ENCODE results near the gene FUNDC2. TPM values are rescaled to one million over a fixed set of nuclear protein-coding genes. Genes with fewer than 3 reads are reported as not detected.

FUNDC2 gene
- total RNA-seq, 2 experiments from 2014 or later, result 97.3 to 99.7 TPM

DNA sequence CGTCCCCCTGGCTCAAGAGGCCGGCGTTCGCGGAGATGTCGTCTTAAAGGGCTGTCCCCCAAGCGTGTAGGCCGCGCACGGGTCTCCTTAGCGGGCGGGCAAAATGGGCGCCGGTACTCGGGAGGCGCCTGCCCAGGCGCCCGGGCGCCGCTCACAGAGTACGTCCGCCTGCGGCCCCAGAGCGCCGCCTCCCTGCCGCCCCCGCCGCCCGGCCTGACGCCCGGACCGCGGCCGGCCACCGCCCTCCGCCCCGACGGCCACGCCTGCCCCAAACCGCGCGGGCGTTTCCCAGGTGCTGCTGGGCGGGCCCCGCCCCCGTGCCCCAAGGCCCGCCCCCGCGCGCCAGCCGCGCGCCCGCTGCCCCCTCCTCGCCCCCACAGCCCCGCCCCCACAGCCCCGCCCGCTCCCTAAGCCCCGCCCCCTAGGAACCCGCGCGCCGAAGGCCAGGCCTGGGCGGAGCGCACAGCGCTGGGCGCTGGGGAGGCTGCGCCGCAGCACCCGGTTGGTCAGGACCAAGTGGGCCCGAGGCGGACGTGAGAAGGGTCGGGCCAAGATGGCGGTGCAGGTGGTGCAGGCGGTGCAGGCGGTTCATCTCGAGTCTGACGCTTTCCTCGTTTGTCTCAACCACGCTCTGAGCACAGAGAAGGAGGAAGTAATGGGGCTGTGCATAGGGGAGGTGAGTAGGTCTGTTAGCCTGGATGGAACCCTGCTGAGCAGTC lies 44.5 kb downstream of the FUNDC2 start, which contains the start of the genes BRCC3, CMC4 and MTCP1:
Gene BRCC3, plus strand, starts transcription at position 534 of the 719 bp plus-strand sequence. Its CDS starts 20 bp downstream, at position 554.
Gene CMC4, minus strand, starts transcription at position 162 of the 719 bp plus-strand sequence. CDS start 7,113 bp downstream, outside the sequence.
Gene MTCP1, minus strand, starts transcription at position 162 of the 719 bp plus-strand sequence. CDS start 5,126 bp downstream, outside the sequence.
- Mint-ChIP-seq H3K27me3 (no peaks in the 10 kb centered on the region), H3K4me3 (peak within 1 kb of the TSS; percentile 92), H3K36me3 (peaks cover 25% of the 10 kb centered on the region), H3K9me3 (no peaks in the 10 kb centered on the region), H3K4me1 (peaks cover 35% of the 10 kb centered on the region), H3K27ac (peak within 1 kb of the TSS; percentile 94)
- DNase-seq, result peak; percentile 82

DNA sequence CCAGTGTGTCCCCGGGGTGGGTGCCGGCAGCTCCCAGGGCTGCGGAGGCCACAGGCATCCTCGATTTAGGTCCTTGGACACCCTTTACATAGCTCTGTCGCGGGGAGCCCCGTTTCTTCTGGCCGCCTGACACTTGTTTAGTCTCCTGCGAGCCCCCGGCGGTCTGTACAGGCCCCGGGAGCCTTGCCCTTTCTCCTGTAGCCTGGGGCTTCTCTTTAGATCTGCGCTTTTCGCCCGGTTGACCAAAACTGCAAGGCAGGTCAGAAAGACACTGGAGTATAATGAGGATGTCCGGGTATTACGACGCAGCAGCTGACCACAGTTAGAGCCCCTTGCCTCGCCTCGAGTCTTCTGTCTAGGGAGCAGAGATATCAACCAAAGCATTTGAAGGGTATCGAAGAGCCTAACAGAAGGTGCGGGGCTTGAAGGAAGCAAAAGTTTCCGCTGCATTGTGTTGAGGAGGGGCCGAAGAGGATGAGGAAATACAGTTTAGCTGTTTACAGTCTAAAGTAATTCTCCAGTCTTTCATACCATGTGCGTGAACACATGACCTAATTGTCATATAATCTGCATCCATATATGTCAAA lies 45.1 kb downstream of the FUNDC2 start:
- DNase-seq, result no peak
- H3K27ac Mint-ChIP-seq, result peak overlapping the region; percentile 94
- H3K36me3 Mint-ChIP-seq, result peaks cover 28% of the 10 kb centered on the region
- H3K4me3 Mint-ChIP-seq, result peak overlapping the region; percentile 92
- H3K9me3 Mint-ChIP-seq, result no peaks in the 10 kb centered on the region
- no peaks in the 10 kb centered on the region for H3K27me3 Mint-ChIP-seq
- H3K4me1 Mint-ChIP-seq, result peaks cover 35% of the 10 kb centered on the region

DNA sequence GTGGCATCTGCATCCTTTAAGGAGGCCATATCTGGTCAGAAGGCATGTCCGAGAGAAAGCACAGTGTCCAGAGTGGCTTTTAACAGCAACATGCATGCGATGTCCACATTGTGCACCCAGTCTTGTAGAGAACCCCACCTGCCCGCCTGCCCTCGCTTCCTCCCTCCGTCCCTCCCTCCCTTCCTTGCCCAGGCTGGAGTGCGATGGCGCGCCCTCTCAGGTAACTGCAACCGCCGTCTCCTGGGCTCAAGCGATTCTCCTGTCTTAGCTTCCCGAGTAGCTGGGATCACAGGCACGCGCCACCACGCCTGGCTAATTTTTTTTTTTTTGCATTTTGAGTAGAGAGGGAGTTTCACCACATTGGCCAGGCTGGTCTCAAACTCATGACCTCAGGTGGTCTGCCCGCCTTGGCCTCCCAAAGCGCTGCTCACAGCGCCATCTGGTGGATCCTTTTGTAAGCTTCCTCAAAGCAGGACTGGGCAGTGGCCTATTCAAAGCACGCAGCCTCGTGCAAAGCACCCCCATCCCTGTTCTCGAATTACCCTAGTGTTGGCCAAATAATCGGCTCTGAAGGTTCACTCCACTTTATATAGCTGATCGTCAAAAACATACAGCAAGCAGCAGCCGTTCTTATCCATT lies 59.7 kb downstream of the FUNDC2 start:
- peak; percentile 43 for DNase-seq

DNA sequence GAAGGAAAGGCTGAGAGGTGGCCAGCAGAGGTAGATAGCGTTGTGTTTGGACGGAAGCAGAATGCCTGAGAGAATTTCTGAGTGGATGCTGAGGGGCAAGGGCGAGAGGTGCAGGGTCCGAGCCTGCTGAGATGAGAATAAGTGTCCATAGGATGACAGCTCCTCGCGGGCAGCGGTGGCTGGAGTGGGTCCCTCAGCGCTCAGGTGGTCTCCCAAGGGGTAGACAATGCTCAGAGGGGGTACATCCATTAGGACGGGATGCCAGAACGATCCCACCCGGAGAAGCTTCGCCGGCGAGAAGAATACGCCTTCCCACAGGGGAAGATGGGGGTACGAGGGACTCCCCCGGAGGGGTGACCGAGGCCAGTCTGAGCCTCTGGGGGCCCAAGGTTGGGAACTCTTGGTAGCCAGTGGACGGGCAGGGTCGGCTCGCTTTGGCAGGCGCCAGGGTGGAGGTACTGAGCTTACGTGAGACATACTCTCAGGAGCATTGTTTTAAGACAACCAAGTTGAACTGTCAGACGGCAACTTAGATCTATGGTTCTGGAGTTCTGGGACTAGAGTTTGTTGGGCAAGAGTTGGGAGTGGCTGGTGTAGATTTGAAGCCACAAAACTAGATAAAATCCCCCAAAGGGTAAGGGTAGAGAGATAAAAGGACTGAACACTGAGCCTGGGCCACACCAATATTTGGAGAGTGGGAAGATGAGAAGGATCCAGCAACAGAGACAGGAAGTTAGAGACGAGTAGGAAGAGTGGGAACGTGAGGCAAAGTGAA lies 60.5 kb downstream of the FUNDC2 start:
- no peak for DNase-seq
- H3K27ac Mint-ChIP-seq, result no peak overlapping the region
- no peak overlapping the region for H3K4me3 Mint-ChIP-seq
- H3K36me3 Mint-ChIP-seq, result peaks cover 4% of the 10 kb centered on the region
- no peaks in the 10 kb centered on the region for H3K9me3 Mint-ChIP-seq
- no peaks in the 10 kb centered on the region for H3K27me3 Mint-ChIP-seq
- peaks cover 3% of the 10 kb centered on the region for H3K4me1 Mint-ChIP-seq

More for the DNA sequence above, 59.7 kb downstream of the FUNDC2 start:
- H3K9me3 Mint-ChIP-seq, result no peaks in the 10 kb centered on the region
- peaks cover 4% of the 10 kb centered on the region for H3K36me3 Mint-ChIP-seq
- H3K4me1 Mint-ChIP-seq, result peaks cover 3% of the 10 kb centered on the region
- H3K4me3 Mint-ChIP-seq, result no peak overlapping the region
- H3K27ac Mint-ChIP-seq, result no peak overlapping the region
- no peaks in the 10 kb centered on the region for H3K27me3 Mint-ChIP-seq

DNA sequence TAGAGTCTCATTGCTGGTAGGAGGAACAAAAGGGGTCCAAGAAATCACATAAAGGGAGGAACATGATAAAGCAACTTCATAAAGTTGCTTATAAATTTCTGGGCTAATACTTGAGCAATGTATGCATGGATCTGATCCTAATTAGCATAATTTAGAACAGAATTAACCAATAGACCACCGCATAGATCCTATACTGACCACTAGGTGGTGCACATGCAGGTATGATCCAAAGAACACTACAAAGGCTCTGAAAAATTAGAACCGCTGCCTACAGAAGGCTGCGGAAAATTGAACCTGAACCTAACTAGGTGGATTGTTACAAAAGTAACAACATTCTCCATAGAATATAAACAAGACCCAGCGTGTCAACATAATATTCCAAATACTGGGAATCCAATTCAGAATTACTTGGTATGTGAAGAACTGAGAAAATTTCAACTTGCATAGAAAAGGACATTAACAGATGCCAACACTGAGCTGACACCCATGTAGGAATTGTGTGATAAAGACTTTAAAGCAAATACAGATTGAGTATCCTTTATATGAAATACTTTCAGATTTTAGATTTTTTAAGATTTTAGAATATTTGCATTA lies 67.9 kb downstream of the FUNDC2 start:
- DNase-seq, result peak; percentile 5
- no peaks in the 10 kb centered on the region for H3K27me3 Mint-ChIP-seq
- H3K9me3 Mint-ChIP-seq, result no peaks in the 10 kb centered on the region
- peaks cover 18% of the 10 kb centered on the region for H3K36me3 Mint-ChIP-seq
- H3K27ac Mint-ChIP-seq, result no peak overlapping the region
- H3K4me1 Mint-ChIP-seq, result no peaks in the 10 kb centered on the region
- no peak overlapping the region for H3K4me3 Mint-ChIP-seq

DNA sequence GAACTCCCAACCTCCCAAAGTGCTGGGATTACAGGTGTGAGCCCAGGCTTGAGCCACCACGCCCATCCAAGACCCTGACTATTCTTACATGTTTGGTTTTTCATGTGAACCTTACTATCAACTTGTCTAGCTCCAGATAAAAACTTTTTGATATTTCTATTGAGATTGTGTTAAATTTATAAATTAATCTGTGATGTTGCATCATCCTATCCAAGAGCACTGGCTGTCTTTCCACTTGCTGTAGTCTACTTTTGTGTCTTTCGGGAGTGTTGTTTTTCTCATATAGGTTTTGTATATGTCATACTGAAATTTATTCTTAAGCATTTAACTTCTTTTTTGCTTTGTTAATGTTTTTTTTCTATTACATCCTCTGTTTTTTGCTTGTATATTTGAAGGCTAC lies 79.3 kb downstream of the FUNDC2 start:
- Mint-ChIP-seq H3K4me1 (peaks cover 13% of the 10 kb centered on the region), H3K9me3 (no peaks in the 10 kb centered on the region), H3K27me3 (no peaks in the 10 kb centered on the region), H3K36me3 (peaks cover 22% of the 10 kb centered on the region), H3K27ac (no peak overlapping the region), H3K4me3 (no peak overlapping the region)
- DNase-seq, result no peak

DNA sequence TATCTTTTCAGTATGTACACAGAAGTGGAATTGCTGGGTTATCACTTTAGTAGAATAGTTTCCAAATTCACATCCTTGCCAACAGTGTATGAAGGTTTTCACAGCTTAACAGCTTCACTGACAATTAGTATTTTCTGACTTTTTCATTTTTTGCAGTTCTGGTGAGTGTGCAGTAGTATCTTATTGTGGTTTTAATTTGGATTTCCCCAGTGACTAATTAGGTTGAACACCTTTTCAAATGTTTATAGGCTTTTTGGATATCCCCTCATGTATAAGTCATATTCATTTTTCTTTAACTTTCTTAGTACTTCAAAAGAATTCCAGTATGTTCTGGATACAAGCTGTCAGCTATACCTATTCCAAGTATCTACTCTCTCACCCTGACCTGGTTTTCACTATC lies 81.8 kb downstream of the FUNDC2 start:
- H3K4me3 Mint-ChIP-seq, result no peak overlapping the region
- DNase-seq, result no peak
- H3K36me3 Mint-ChIP-seq, result peaks cover 31% of the 10 kb centered on the region
- no peaks in the 10 kb centered on the region for H3K9me3 Mint-ChIP-seq
- no peaks in the 10 kb centered on the region for H3K27me3 Mint-ChIP-seq
- H3K27ac Mint-ChIP-seq, result no peak overlapping the region
- peaks cover 13% of the 10 kb centered on the region for H3K4me1 Mint-ChIP-seq

Other genes starting within 250 kb of the FUNDC2 start
- gene MPP1, start 221.4 kb upstream of the FUNDC2 start, total RNA-seq, result 10 to 100 TPM; 16.2 to 17.9 TPM
- not detected for gene SMIM9, start 192.2 kb upstream of the FUNDC2 start, total RNA-seq
- gene F8A1, start 140.5 kb upstream of the FUNDC2 start, total RNA-seq, result 10 to 100 TPM; 39.3 to 39.4 TPM
- gene F8, start 4.1 kb upstream of the FUNDC2 start, total RNA-seq, result 1 to 10 TPM; 4.3 TPM
- gene CMC4, start 44.3 kb downstream of the FUNDC2 start, total RNA-seq, result 1 to 10 TPM; 4.6 to 5.0 TPM
- 10 to 100 TPM; 17.2 to 19.9 TPM for gene MTCP1, start 44.3 kb downstream of the FUNDC2 start, total RNA-seq
- gene BRCC3, start 44.7 kb downstream of the FUNDC2 start, total RNA-seq, result 10 to 100 TPM; 41.2 to 41.7 TPM
- gene VBP1, start 189.6 kb downstream of the FUNDC2 start, total RNA-seq, result 10 to 100 TPM; 82.9 to 86.8 TPM
- 10 to 100 TPM; 13.1 to 13.2 TPM for gene RAB39B, start 237.6 kb downstream of the FUNDC2 start, total RNA-seq